Adrenal gland (tissue), 5 donors: Measurements from ENCODE around the gene OTC.

Experiments
- POLR2A ChIP-seq, 2 donors: fragments of 450-650 bp; IDR thresholded peaks; one replicate each; pipeline ENCODE4 v1.6.1; 2017; ENCODE audit warnings: antibody characterized with exemption in 2 of 2, mild to moderate bottlenecking in 2 of 2, moderate library complexity in 1 of 2
- TF ChIP-seq, protein P1 (sequence below), 6 experiments: fragments of 450-650 bp in 4 of 6; fragments of 200-600 bp in 2 of 6; sonication (generic) in 1 of 6; IDR thresholded peaks; 1 replicate in 5 of 6; 2 replicates in 1 of 6; pipeline versions ENCODE4 v1.5.1 to v1.8.0; 2016 to 2021; ENCODE audit warnings: antibody characterized with exemption in 6 of 6, mild to moderate bottlenecking in 2 of 6, moderate library complexity in 1 of 6
- donor health status: DM: no; HTN: no; CAD: no.

DNA sequence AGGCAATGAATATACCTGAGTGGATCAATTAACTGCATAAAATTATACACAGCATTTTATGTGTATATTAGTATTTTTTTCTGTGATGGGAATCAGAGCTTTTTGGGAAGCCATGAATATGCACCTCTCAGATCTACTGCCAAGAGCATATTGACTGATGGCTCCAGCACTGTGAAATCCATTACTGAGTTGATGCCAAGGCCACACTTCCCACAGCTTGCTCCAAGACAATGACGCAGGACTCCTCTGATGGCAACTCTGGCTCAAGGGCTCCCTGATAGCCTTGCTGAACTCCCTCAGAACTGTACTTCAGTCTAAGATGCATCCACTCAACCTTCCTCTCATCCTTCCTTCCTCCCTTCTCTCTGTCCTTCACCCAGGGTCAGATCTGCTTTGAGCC lies 82.7 kb downstream of the OTC start:
- TF ChIP-seq, protein P1, sequence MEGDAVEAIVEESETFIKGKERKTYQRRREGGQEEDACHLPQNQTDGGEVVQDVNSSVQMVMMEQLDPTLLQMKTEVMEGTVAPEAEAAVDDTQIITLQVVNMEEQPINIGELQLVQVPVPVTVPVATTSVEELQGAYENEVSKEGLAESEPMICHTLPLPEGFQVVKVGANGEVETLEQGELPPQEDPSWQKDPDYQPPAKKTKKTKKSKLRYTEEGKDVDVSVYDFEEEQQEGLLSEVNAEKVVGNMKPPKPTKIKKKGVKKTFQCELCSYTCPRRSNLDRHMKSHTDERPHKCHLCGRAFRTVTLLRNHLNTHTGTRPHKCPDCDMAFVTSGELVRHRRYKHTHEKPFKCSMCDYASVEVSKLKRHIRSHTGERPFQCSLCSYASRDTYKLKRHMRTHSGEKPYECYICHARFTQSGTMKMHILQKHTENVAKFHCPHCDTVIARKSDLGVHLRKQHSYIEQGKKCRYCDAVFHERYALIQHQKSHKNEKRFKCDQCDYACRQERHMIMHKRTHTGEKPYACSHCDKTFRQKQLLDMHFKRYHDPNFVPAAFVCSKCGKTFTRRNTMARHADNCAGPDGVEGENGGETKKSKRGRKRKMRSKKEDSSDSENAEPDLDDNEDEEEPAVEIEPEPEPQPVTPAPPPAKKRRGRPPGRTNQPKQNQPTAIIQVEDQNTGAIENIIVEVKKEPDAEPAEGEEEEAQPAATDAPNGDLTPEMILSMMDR (IDR thresholded peaks at IDR 0.05), result no peak
- TF ChIP-seq POLR2A (IDR thresholded peaks at IDR 0.05), result no peak
